ENCODE data around the gene TMEM167A.

Gene TMEM167A

GRCh38 chr5:83015676-83016075, 61.5 kb downstream of the TMEM167A start:
- Histone ChIP-seq H3K27me3 (ENCODE audit: insufficient read depth, poor library complexity, severe bottlenecking) (no peaks in the 10 kb centered on the region), H3K27ac (replicated peaks) (no peak overlapping the region), H3K4me3 (replicated peaks; ENCODE audit: insufficient read depth, low read length) (no peak overlapping the region)
- TF ChIP-seq, protein P1, sequence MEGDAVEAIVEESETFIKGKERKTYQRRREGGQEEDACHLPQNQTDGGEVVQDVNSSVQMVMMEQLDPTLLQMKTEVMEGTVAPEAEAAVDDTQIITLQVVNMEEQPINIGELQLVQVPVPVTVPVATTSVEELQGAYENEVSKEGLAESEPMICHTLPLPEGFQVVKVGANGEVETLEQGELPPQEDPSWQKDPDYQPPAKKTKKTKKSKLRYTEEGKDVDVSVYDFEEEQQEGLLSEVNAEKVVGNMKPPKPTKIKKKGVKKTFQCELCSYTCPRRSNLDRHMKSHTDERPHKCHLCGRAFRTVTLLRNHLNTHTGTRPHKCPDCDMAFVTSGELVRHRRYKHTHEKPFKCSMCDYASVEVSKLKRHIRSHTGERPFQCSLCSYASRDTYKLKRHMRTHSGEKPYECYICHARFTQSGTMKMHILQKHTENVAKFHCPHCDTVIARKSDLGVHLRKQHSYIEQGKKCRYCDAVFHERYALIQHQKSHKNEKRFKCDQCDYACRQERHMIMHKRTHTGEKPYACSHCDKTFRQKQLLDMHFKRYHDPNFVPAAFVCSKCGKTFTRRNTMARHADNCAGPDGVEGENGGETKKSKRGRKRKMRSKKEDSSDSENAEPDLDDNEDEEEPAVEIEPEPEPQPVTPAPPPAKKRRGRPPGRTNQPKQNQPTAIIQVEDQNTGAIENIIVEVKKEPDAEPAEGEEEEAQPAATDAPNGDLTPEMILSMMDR (IDR thresholded peaks at IDR 0.05; ENCODE audit: insufficient read depth, low read length), result no peak
- TF ChIP-seq, protein P2, sequence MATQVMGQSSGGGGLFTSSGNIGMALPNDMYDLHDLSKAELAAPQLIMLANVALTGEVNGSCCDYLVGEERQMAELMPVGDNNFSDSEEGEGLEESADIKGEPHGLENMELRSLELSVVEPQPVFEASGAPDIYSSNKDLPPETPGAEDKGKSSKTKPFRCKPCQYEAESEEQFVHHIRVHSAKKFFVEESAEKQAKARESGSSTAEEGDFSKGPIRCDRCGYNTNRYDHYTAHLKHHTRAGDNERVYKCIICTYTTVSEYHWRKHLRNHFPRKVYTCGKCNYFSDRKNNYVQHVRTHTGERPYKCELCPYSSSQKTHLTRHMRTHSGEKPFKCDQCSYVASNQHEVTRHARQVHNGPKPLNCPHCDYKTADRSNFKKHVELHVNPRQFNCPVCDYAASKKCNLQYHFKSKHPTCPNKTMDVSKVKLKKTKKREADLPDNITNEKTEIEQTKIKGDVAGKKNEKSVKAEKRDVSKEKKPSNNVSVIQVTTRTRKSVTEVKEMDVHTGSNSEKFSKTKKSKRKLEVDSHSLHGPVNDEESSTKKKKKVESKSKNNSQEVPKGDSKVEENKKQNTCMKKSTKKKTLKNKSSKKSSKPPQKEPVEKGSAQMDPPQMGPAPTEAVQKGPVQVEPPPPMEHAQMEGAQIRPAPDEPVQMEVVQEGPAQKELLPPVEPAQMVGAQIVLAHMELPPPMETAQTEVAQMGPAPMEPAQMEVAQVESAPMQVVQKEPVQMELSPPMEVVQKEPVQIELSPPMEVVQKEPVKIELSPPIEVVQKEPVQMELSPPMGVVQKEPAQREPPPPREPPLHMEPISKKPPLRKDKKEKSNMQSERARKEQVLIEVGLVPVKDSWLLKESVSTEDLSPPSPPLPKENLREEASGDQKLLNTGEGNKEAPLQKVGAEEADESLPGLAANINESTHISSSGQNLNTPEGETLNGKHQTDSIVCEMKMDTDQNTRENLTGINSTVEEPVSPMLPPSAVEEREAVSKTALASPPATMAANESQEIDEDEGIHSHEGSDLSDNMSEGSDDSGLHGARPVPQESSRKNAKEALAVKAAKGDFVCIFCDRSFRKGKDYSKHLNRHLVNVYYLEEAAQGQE (IDR thresholded peaks at IDR 0.05; ENCODE audit: insufficient replicate concordance, low read depth), result no peak
- no peak for TF ChIP-seq POLR2AphosphoS5 (IDR thresholded peaks at IDR 0.05; ENCODE audit: low read depth)
- TF ChIP-seq SPI1 (IDR thresholded peaks at IDR 0.05; ENCODE audit: borderline replicate concordance, low read depth), result no peak
- TF ChIP-seq GABPA (IDR thresholded peaks at IDR 0.05; ENCODE audit: low read depth), result no peak
- DNase-seq (ENCODE audit: low read depth in 1 of 2, low spot score in 1 of 2), result no peak

DNA sequence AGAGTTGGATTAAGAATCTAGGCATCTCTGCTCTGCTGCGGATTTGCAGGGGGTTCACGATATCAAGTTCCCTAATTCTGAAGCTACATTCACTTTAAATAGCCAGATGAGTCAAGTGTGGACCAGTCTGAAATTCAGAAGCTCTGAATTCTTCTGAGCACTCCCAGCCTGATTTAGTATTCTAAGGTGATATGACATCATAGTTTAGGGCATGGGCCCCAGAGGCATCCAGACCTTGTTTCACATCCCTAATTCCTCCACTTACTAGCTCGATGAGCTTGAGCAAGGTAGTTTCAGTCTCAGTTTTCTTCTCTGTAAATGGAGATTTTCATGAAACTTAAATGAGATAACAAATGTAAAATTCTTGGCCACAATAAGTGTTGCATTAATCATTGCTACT, 65.2 kb downstream of the TMEM167A start:
- no peak for TF ChIP-seq POLR2AphosphoS5 (IDR thresholded peaks at IDR 0.05; ENCODE audit: low read depth)
- TF ChIP-seq, protein P2 (IDR thresholded peaks at IDR 0.05; ENCODE audit: insufficient replicate concordance, low read depth), result no peak
- TF ChIP-seq, protein P1 (IDR thresholded peaks at IDR 0.05; ENCODE audit: insufficient read depth, low read length), result no peak
- no peak for TF ChIP-seq SPI1 (IDR thresholded peaks at IDR 0.05; ENCODE audit: borderline replicate concordance, low read depth)
- no peak for TF ChIP-seq GABPA (IDR thresholded peaks at IDR 0.05; ENCODE audit: low read depth)
- Histone ChIP-seq H3K4me3 (replicated peaks; ENCODE audit: insufficient read depth, low read length) (no peak overlapping the region), H3K27me3 (ENCODE audit: insufficient read depth, poor library complexity, severe bottlenecking) (no peaks in the 10 kb centered on the region), H3K27ac (replicated peaks) (no peak overlapping the region)
- DNase-seq (ENCODE audit: low read depth in 1 of 2, low spot score in 1 of 2), result no peak

DNA sequence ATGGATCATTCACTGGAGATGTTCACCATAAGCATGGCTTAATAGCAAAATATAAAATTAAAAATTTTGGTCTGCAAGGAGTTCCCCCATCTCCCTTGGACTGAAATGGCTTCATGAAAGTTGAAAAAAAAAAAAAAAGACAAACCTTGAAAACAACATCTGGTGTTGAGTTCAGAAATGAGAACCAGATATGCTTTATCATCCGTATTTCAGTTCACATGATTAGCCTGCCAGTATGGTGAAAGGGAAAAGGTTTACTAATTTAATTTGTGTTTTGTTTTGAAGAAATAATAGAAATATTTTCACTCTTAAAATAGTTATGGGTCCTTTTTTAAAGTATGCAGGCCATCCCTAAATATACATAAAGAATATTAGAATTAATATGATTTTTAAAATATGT, 67.8 kb downstream of the TMEM167A start:
- H3K27me3 ChIP-seq (ENCODE audit: insufficient read depth, poor library complexity, severe bottlenecking), result no peaks in the 10 kb centered on the region
- TF ChIP-seq, protein P1 (IDR thresholded peaks at IDR 0.05; ENCODE audit: insufficient read depth, low read length), result no peak
- no peak for TF ChIP-seq SPI1 (IDR thresholded peaks at IDR 0.05; ENCODE audit: borderline replicate concordance, low read depth)
- no peak for TF ChIP-seq POLR2AphosphoS5 (IDR thresholded peaks at IDR 0.05; ENCODE audit: low read depth)
- TF ChIP-seq, protein P2 (IDR thresholded peaks at IDR 0.05; ENCODE audit: insufficient replicate concordance, low read depth), result no peak
- TF ChIP-seq GABPA (IDR thresholded peaks at IDR 0.05; ENCODE audit: low read depth), result no peak
- no peak overlapping the region for H3K4me3 ChIP-seq (replicated peaks; ENCODE audit: insufficient read depth, low read length)
- DNase-seq (ENCODE audit: low read depth in 1 of 2, low spot score in 1 of 2), result no peak
- no peak overlapping the region for H3K27ac ChIP-seq (replicated peaks)
